ENCODE measurements around the gene CD74.

The CD74 gene

GRCh38 chr5:150372639-150373038, 40.1 kb downstream of the CD74 start:
- Histone ChIP-seq H3K27me3 (ENCODE audit: control insufficient read depth in 3 of 3, insufficient read depth in 3 of 3, low read depth in 1 of 3, low read length in 3 of 3) (no peaks in the 10 kb centered on the region), H3K27ac (replicated peaks; ENCODE audit: low read length) (no peak overlapping the region), H2BK12ac (ENCODE audit: low read length) (no peak overlapping the region), H3K4me2 (ENCODE audit: insufficient read depth, low read length, poor library complexity, severe bottlenecking) (no peak overlapping the region), H4K8ac (ENCODE audit: low read depth, low read length) (no peak overlapping the region), H3K9ac (ENCODE audit: low read depth, low read length, poor library complexity) (no peak overlapping the region), H3K4me1 (ENCODE audit: control insufficient read depth in 2 of 2, insufficient read depth in 1 of 2, low read depth in 1 of 2, low read length in 2 of 2) (peaks cover 3 to 5% of the 10 kb centered on the region in 2 donors), H3K4me3 (ENCODE audit: low read length in 2 of 2) (no peak overlapping the region), H3K23ac (ENCODE audit: low read depth, low read length, poor library complexity) (no peak overlapping the region), H3K18ac (ENCODE audit: low read length) (no peak overlapping the region), H2BK15ac (ENCODE audit: low read length) (no peak overlapping the region), H3K36me3 (replicated peaks in 1 of 2; ENCODE audit: control insufficient read depth in 2 of 2, insufficient read depth in 2 of 2, low read length in 2 of 2) (peaks cover 90 to 100% of the 10 kb centered on the region in 2 donors), H3K79me1 (ENCODE audit: low read depth, low read length) (peaks cover 2% of the 10 kb centered on the region), H3K9me3 (replicated peaks in 1 of 2; ENCODE audit: control insufficient read depth in 2 of 2, insufficient read depth in 1 of 2, low read depth in 1 of 2, low read length in 2 of 2) (no peaks in the 10 kb centered on the region), H2BK120ac (ENCODE audit: low read depth, low read length) (no peak overlapping the region), H3K4ac (ENCODE audit: low read length) (no peak overlapping the region), H4K91ac (ENCODE audit: low read depth, low read length, poor library complexity) (no peak overlapping the region), H2BK5ac (ENCODE audit: low read length) (no peak overlapping the region), H2AK5ac (ENCODE audit: low read depth, low read length) (no peak overlapping the region), H2AFZ (ENCODE audit: low read length) (no peak overlapping the region), H3K14ac (ENCODE audit: low read length) (no peak overlapping the region)
- no CpG with 5 or more reads among the region's 6 CpGs for WGBS, 2 donors (ENCODE audit: extremely low coverage in 2 of 2, insufficient read length in 2 of 2, insufficient replicate concordance in 1 of 2)
- no peak for DNase-seq (ENCODE audit: low spot score)

GRCh38 chr5:150368526-150368925, 44.2 kb downstream of the CD74 start:
- H4K8ac ChIP-seq (ENCODE audit: low read depth, low read length): no peak overlapping the region
- H3K18ac ChIP-seq (ENCODE audit: low read length): no peak overlapping the region
- H3K9me3 ChIP-seq (replicated peaks in 1 of 2; ENCODE audit: control insufficient read depth in 2 of 2, insufficient read depth in 1 of 2, low read depth in 1 of 2, low read length in 2 of 2): no peaks in the 10 kb centered on the region
- no peaks in the 10 kb centered on the region for H3K27me3 ChIP-seq (ENCODE audit: control insufficient read depth in 3 of 3, insufficient read depth in 3 of 3, low read depth in 1 of 3, low read length in 3 of 3)
- H2BK12ac ChIP-seq (ENCODE audit: low read length): no peak overlapping the region
- no CpG with 5 or more reads among the region's 4 CpGs for WGBS, 2 donors (ENCODE audit: extremely low coverage in 2 of 2, insufficient read length in 2 of 2, insufficient replicate concordance in 1 of 2)
- no peak overlapping the region for H3K4me3 ChIP-seq (ENCODE audit: low read length in 2 of 2)
- no peak overlapping the region for H3K23ac ChIP-seq (ENCODE audit: low read depth, low read length, poor library complexity)
- H2BK120ac ChIP-seq (ENCODE audit: low read depth, low read length): no peak overlapping the region
- no peak overlapping the region for H3K4me2 ChIP-seq (ENCODE audit: insufficient read depth, low read length, poor library complexity, severe bottlenecking)
- no peak overlapping the region for H2AK5ac ChIP-seq (ENCODE audit: low read depth, low read length)
- no peak overlapping the region for H3K14ac ChIP-seq (ENCODE audit: low read length)
- no peak overlapping the region for H3K9ac ChIP-seq (ENCODE audit: low read depth, low read length, poor library complexity)
- H3K4me1 ChIP-seq (ENCODE audit: control insufficient read depth in 2 of 2, insufficient read depth in 1 of 2, low read depth in 1 of 2, low read length in 2 of 2): no peaks in the 10 kb centered on the region
- H3K36me3 ChIP-seq (replicated peaks in 1 of 2; ENCODE audit: control insufficient read depth in 2 of 2, insufficient read depth in 2 of 2, low read length in 2 of 2): peaks cover 68 to 94% of the 10 kb centered on the region in 2 donors
- no peaks in the 10 kb centered on the region for H3K79me1 ChIP-seq (ENCODE audit: low read depth, low read length)
- H4K91ac ChIP-seq (ENCODE audit: low read depth, low read length, poor library complexity): no peak overlapping the region
- H2AFZ ChIP-seq (ENCODE audit: low read length): no peak overlapping the region
- H2BK5ac ChIP-seq (ENCODE audit: low read length): no peak overlapping the region
- H3K4ac ChIP-seq (ENCODE audit: low read length): no peak overlapping the region
- DNase-seq (ENCODE audit: low spot score): no peak
- no peak overlapping the region for H2BK15ac ChIP-seq (ENCODE audit: low read length)
- H3K27ac ChIP-seq (replicated peaks; ENCODE audit: low read length): no peak overlapping the region

GRCh38 chr5:150364004-150364403, 48.7 kb downstream of the CD74 start:
- Histone ChIP-seq H3K4ac (ENCODE audit: low read length) (no peak overlapping the region), H3K4me2 (ENCODE audit: insufficient read depth, low read length, poor library complexity, severe bottlenecking) (no peak overlapping the region), H2BK120ac (ENCODE audit: low read depth, low read length) (no peak overlapping the region), H2BK12ac (ENCODE audit: low read length) (no peak overlapping the region), H3K9ac (ENCODE audit: low read depth, low read length, poor library complexity) (no peak overlapping the region), H3K14ac (ENCODE audit: low read length) (no peak overlapping the region), H3K18ac (ENCODE audit: low read length) (no peak overlapping the region), H2AK5ac (ENCODE audit: low read depth, low read length) (no peak overlapping the region), H3K4me3 (ENCODE audit: low read length in 2 of 2) (no peak overlapping the region), H2BK15ac (ENCODE audit: low read length) (no peak overlapping the region), H3K23ac (ENCODE audit: low read depth, low read length, poor library complexity) (no peak overlapping the region), H3K79me1 (ENCODE audit: low read depth, low read length) (peaks cover 1% of the 10 kb centered on the region), H3K36me3 (replicated peaks in 1 of 2; ENCODE audit: control insufficient read depth in 2 of 2, insufficient read depth in 2 of 2, low read length in 2 of 2) (peaks cover 51 to 92% of the 10 kb centered on the region in 2 donors), H4K91ac (ENCODE audit: low read depth, low read length, poor library complexity) (no peak overlapping the region), H3K27me3 (ENCODE audit: control insufficient read depth in 3 of 3, insufficient read depth in 3 of 3, low read depth in 1 of 3, low read length in 3 of 3) (no peaks in the 10 kb centered on the region), H3K4me1 (ENCODE audit: control insufficient read depth in 2 of 2, insufficient read depth in 1 of 2, low read depth in 1 of 2, low read length in 2 of 2) (no peaks in the 10 kb centered on the region), H3K9me3 (replicated peaks in 1 of 2; ENCODE audit: control insufficient read depth in 2 of 2, insufficient read depth in 1 of 2, low read depth in 1 of 2, low read length in 2 of 2) (no peaks in the 10 kb centered on the region), H2AFZ (ENCODE audit: low read length) (no peak overlapping the region), H3K27ac (replicated peaks; ENCODE audit: low read length) (no peak overlapping the region), H2BK5ac (ENCODE audit: low read length) (no peak overlapping the region), H4K8ac (ENCODE audit: low read depth, low read length) (no peak overlapping the region)
- no peak for DNase-seq (ENCODE audit: low spot score)
- no CpG with 5 or more reads among the region's 9 CpGs for WGBS, 2 donors (ENCODE audit: extremely low coverage in 2 of 2, insufficient read length in 2 of 2, insufficient replicate concordance in 1 of 2)

- H3K23ac ChIP-seq (ENCODE audit: low read depth, low read length, poor library complexity): no peak overlapping the region
Observed at GRCh38 chr5:150363185-150363584, 49.5 kb downstream of the CD74 start.

More at GRCh38 chr5:150363185-150363584, 49.5 kb downstream of the CD74 start:
- Histone ChIP-seq H3K4ac (ENCODE audit: low read length) (no peak overlapping the region), H4K8ac (ENCODE audit: low read depth, low read length) (no peak overlapping the region), H3K18ac (ENCODE audit: low read length) (no peak overlapping the region), H3K36me3 (replicated peaks in 1 of 2; ENCODE audit: control insufficient read depth in 2 of 2, insufficient read depth in 2 of 2, low read length in 2 of 2) (peaks cover 44 to 84% of the 10 kb centered on the region in 2 donors), H2BK15ac (ENCODE audit: low read length) (no peak overlapping the region), H4K91ac (ENCODE audit: low read depth, low read length, poor library complexity) (no peak overlapping the region), H2BK12ac (ENCODE audit: low read length) (no peak overlapping the region), H3K79me1 (ENCODE audit: low read depth, low read length) (peaks cover 1% of the 10 kb centered on the region), H3K9me3 (replicated peaks in 1 of 2; ENCODE audit: control insufficient read depth in 2 of 2, insufficient read depth in 1 of 2, low read depth in 1 of 2, low read length in 2 of 2) (no peaks in the 10 kb centered on the region), H2AK5ac (ENCODE audit: low read depth, low read length) (no peak overlapping the region), H3K27ac (replicated peaks; ENCODE audit: low read length) (no peak overlapping the region), H3K4me1 (ENCODE audit: control insufficient read depth in 2 of 2, insufficient read depth in 1 of 2, low read depth in 1 of 2, low read length in 2 of 2) (peaks cover 0 to 3% of the 10 kb centered on the region in 2 donors), H3K14ac (ENCODE audit: low read length) (no peak overlapping the region), H3K4me3 (ENCODE audit: low read length in 2 of 2) (no peak overlapping the region), H2AFZ (ENCODE audit: low read length) (no peak overlapping the region), H2BK120ac (ENCODE audit: low read depth, low read length) (no peak overlapping the region), H3K4me2 (ENCODE audit: insufficient read depth, low read length, poor library complexity, severe bottlenecking) (no peak overlapping the region), H3K9ac (ENCODE audit: low read depth, low read length, poor library complexity) (no peak overlapping the region), H2BK5ac (ENCODE audit: low read length) (no peak overlapping the region), H3K27me3 (ENCODE audit: control insufficient read depth in 3 of 3, insufficient read depth in 3 of 3, low read depth in 1 of 3, low read length in 3 of 3) (no peaks in the 10 kb centered on the region)
- no CpG with 5 or more reads among the region's 2 CpGs for WGBS, 2 donors (ENCODE audit: extremely low coverage in 2 of 2, insufficient read length in 2 of 2, insufficient replicate concordance in 1 of 2)
- DNase-seq (ENCODE audit: low spot score): no peak
